Measurements from ENCODE around the gene TMEM150C. TPM values are rescaled to one million over a fixed set of nuclear protein-coding genes. Genes with fewer than 3 reads are reported as not detected.

TMEM150C gene
- total RNA-seq, 1 experiment from 2014 or later: not detected

GRCh38 chr4:82517043-82517442 is 44.7 kb downstream of the TMEM150C start:
- DNase-seq (ENCODE audit: low spot score): no peak

- DNase-seq (ENCODE audit: low spot score): no peak
These were observed 46.1 kb downstream of the TMEM150C start for GRCh38 chr4:82515705-82516104.

GRCh38 chr4:82513382-82513781 is 48.4 kb downstream of the TMEM150C start:
- DNase-seq (ENCODE audit: low spot score): no peak

DNA sequence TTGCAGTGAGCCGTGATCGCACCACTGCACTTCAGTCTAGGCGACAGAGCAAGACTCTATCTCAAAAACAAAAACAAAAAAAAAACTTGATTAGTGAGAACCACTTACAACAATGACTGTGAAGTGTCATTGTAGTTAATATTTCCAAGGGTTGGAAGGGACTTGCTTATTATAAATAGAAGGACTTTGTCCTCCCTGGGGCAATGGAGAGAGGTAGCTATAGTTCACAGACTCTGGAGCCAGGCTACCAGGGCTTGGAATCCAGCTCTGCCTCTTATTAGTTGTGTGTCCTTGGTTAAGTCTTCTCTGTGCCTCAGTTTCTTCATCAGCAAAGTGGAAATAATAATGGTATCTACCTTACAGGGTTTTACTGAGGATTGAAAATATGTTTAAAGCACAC is 51.6 kb downstream of the TMEM150C start:
- no peak for DNase-seq (ENCODE audit: low spot score)

DNA sequence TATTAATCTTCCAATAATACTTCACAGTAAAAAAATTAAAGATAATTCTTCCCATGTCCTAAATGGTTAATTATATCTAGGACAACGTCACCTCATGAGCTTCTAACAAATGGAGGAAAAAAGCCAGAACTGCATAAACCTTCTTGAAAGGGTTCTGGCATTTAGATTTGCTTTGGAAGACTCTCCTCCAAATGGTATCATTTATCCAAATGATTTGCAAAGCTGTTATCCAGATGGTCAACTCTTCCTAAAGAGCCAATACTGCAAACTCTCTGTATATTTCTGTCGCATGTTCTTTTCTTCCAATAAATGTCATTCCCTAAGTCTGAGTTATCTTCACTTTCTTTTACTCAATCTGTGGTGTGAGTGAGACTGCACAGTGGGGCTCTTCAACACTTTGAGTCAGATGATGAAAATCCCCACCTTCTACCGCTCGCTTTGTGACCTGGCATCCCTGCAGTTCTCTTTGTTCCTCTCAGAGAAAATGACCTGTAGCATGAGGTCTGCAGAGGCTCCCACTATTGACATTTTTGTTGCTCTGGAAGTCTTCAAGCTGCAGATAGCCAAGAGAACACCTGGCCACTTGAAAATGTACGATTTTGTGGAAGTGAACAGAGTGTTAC is 52.9 kb downstream of the TMEM150C start:
- no peak for DNase-seq (ENCODE audit: low spot score)

DNA sequence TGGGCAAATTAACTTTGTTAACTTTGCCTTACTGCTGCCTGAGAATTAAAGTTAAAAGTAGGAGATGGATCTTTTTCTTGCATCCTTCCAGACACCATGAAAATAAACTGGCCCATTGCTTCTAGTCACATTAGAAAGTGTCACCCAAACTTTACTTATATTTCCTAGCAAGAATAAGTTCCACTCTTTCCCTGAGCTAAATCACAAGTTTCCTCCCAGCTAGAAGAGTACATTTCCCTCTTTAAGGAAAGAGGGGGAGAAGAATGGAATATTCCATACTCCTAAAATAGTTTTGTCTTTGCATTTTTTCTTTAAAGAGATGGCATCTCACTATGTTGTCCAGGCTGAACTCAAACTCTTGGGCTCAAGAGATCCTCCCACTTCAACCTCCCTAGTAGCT is 53.8 kb downstream of the TMEM150C start:
- no peak for DNase-seq (ENCODE audit: low spot score)

- DNase-seq (ENCODE audit: low spot score): no peak
These were observed 60.7 kb downstream of the TMEM150C start for GRCh38 chr4:82501154-82501442.

DNA sequence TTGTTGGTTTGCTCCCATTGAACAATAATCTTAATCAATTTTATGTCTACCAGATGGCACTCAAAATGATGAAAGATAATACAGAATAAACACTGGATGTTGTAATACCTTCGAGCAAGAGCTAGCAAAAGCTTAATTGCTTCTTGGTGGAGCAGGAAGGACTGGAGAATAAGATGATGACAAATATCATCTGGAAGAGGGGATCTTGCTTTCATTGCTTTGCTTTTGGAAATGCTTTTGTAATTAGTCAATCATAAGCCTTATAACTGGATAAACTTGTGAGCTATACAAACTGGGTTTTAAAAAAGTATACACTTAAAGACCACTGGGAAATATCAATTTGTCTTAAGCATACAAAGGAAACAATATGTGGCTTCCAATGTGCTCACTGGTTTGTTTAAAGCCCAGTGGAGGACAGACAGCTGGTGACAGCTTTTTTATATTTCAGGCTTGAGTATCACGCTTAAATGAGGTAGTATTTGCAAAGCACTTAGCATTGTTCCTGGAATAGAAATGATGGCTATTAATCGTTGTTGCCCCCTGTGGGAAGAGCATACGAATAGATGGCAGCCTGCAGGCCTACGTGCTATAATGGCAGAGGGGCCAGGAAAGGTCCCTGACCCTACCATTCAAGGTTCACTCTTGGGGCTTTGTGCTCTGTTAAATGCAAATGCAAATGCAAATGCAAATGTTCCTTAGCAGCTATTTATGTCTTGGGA is 61.2 kb downstream of the TMEM150C start:
- DNase-seq (ENCODE audit: low spot score): no peak

DNA sequence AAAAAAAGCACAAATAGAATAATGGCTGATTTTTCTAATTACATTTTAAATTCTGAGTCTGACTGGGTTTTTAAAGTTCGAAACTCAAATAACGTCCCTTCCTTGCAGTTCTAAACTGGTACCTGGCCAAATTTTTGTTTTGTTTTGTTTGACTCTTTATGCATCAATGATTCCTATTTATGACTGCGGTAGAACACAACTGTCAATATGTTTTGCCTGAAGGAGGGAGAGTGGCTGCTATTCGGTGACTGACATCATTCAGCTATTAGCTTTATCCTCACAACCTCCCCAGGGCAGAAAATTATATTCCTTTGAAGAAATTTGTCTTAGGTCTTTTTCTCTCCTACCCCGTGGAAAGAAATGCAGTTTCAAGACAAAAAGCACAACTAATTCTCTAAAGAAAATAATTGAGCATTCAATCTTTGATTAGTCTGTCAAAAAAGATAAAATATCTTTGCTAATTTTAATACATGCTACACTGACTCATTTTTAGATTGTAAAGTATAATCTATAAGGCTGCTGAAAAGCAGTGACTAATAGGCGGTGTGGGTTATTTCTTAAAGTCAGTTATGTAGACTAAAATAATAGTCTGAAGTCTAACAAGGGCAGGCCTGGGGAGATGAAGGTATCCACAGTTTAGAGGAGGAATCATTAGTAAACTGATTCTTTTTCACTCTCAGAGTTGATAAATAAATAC is 61.9 kb downstream of the TMEM150C start:
- DNase-seq (ENCODE audit: low spot score): no peak

DNA sequence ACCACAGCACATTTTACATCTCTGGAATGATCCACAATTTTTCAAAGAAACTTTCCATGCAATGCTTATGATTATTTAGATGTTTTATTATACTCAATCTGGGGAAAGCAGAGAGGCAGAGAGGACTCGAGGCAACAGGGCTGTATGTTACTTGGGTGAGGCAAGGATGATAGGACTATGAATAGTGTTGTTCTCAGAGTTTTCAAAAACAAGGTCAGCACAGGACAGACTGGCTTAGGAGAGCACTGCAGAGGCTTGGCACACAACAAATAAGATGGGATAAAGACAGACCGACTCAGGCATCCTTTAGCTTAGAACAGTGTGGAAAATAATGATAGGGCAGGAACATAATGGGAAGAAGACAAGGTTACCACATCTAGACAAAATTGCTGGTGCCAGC is 65.4 kb downstream of the TMEM150C start:
- no peak for DNase-seq (ENCODE audit: low spot score)

GRCh38 chr4:82495666-82496065 is 66.1 kb downstream of the TMEM150C start:
- DNase-seq (ENCODE audit: low spot score): no peak

GRCh38 chr4:82493721-82494425 is 67.9 kb downstream of the TMEM150C start:
- DNase-seq (ENCODE audit: low spot score): no peak

GRCh38 chr4:82491251-82491960 is 70.4 kb downstream of the TMEM150C start:
- DNase-seq (ENCODE audit: low spot score): no peak

GRCh38 chr4:82489987-82490386 is 71.8 kb downstream of the TMEM150C start:
- DNase-seq (ENCODE audit: low spot score): no peak

DNA sequence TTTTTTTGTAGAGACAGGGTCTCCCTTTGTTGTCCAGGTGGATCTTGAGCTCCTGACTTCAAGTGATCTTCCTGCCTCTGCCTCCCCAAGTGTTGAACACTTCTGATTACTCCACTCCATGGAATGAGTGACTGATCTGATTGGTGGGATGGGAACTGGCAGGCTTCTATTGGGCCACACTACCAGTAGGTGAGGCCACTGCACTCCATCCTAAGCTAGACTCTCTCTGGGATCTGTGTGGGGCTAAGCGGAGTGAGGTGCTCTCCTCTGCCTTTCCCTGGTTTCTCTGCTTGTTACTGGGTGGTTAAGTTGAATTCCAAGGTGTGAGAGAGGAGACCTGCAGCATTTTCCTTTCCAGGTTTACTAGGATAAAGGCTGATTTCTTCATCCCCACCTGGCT is 72.7 kb downstream of the TMEM150C start:
- DNase-seq (ENCODE audit: low spot score): no peak

DNA sequence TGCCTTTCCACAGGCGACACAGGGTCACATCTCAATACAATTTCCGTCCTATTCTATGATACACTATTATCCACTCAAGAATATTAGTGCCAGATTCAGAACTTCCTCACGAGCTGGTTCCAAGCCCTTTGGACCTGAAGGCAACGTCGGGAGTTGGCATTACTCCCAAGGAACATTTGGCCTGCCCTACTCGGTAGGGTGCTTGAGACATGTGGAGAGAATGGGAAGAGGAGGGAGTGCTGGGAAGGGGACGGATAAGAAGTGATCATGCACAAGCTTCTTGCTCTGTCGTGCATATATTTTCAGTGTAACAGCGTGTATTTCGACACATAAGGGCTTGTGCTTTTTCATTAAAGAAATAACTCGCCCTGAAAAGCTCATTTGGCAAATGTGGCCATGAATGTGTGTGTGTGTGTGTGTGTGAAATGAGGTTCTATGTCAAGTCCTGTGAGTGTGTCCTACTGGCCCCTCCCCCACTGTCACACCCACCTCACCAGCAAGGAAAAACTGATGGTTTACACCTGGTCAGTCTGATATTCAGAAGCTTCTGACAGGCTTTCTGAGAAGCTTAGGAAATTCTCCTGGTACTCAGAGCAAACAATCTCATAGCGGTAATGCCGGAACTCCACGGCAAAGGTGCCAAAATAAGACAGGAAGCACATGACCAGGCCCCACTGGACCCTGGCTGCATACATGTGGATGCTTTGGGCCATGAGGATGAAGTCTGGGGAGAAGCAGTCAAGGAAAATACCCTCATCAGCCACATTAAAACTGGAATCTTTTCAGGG is 76.6 kb downstream of the TMEM150C start:
- no peak for DNase-seq (ENCODE audit: low spot score)

DNA sequence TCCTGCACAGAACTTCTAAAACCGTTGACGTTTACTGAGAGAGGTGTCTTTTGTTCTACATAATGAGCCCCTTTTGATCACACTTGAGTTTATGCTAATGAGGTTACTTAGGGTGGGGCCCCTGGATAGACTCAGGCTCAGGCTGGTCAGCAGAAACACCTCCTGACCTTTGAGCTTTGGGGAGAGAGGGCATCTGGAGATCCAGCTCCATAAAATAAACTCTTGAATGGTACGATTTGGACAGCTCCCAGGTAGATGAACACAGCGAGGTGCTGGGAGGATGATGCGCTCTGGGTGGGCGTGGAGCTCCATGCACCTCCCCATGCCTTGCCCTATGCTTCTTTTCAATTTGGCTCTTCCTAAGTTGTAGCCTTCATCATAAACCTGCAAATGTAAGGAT is 79.4 kb downstream of the TMEM150C start:
- DNase-seq (ENCODE audit: low spot score): no peak

DNA sequence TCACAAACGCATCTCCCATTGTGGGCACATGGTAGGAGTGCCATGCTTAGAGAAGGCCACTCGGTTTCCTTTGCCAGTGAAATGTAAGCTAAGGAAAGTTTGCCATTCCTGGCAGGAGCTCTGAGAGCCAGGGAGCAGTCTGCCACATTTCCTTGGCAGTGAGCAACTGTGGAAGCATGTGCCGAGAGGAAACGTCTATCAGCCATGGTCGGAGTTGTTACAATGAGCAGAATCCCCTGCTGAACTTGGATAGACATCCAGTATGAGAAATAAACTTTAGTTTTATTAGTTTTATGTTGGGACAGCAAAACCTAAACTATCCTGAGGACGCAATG is 80.3 kb downstream of the TMEM150C start:
- DNase-seq (ENCODE audit: low spot score): no peak

DNA sequence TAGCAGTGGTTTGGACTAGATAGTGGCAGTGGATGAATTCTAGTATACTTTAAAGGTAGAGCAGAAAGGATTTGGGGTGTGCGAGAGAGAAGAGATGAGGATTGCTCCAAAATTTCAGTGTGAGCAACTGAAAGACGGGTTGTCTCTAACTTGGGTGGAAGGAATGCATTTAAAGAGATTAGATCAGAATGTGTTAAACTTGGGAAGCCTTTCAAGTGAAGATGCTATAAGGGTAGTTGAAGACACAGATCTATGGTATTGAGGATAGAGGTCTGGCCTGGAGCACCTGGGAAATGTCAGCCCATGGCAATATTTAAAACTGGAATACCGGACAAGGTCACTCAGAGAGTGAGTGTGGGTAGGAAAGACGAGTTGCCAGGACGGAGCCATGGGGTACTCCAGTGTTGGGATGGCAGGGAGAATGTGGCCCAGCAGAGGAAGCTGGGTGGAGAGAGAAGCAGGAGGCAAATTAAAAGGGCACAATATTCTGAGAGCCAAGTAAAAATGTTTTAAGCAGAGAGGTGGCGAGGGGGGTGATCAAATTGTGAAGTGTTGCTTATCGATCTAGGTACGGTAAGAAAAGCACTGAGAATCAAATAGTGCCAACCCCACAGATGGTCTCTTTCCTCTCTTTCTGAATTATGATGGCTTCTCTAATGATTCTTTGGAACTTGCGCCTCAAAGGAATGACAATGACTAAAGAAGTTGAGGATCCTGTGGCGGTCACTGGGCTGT is 80.8 kb downstream of the TMEM150C start:
- DNase-seq (ENCODE audit: low spot score): no peak

DNA sequence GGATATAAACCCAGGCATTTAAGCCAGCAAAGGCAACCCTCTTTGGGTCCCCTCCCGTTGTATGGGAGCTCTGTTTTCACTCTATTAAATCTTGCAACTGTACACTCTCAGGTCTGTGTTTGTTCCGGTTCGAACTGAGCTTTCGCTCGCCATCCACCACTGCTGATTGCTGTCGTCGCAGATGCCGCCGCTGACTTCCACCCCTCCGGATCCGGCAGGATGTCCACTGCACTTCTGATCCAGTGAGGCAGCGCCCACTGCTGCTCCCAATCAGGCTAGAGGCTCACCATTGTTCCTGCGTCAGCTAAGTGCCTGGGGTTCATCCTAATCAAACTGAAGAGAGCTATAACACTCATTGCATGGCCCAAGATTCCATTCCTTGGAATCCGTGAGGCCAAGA is 82.2 kb downstream of the TMEM150C start:
- DNase-seq (ENCODE audit: low spot score): no peak

All from HT-29 (cell line).